Measurements from ENCODE around the gene WDR59.

GRCh38 chr16:74842413-74842812, 142.5 kb downstream of the WDR59 start:
- no peak for TF ChIP-seq POLR2AphosphoS5 (IDR thresholded peaks at IDR 0.05; ENCODE audit: low read depth, low read length)
- TF ChIP-seq POLR2A (IDR thresholded peaks at IDR 0.05; ENCODE audit: low read depth, low read length) = no peak
- TF ChIP-seq TAF1 (IDR thresholded peaks at IDR 0.05; ENCODE audit: low read depth, low read length) = no peak
- no peak for TF ChIP-seq PAX5 (IDR thresholded peaks at IDR 0.05; ENCODE audit: insufficient read depth, low read length, severe bottlenecking)
- no peak for TF ChIP-seq SPI1 (IDR thresholded peaks at IDR 0.05; ENCODE audit: low read depth, low read length)
- no peak for TF ChIP-seq POU2F2 (IDR thresholded peaks at IDR 0.05; ENCODE audit: low read depth, low read length)
